ENCODE measurements around the gene SLC23A2.

SLC23A2 gene

GRCh38 chr20:4919047-4919704 lies 82.1 kb downstream of the SLC23A2 start:
- no peak for DNase-seq (ENCODE audit: extremely low read depth, low read depth)
- TF ChIP-seq, protein P1, sequence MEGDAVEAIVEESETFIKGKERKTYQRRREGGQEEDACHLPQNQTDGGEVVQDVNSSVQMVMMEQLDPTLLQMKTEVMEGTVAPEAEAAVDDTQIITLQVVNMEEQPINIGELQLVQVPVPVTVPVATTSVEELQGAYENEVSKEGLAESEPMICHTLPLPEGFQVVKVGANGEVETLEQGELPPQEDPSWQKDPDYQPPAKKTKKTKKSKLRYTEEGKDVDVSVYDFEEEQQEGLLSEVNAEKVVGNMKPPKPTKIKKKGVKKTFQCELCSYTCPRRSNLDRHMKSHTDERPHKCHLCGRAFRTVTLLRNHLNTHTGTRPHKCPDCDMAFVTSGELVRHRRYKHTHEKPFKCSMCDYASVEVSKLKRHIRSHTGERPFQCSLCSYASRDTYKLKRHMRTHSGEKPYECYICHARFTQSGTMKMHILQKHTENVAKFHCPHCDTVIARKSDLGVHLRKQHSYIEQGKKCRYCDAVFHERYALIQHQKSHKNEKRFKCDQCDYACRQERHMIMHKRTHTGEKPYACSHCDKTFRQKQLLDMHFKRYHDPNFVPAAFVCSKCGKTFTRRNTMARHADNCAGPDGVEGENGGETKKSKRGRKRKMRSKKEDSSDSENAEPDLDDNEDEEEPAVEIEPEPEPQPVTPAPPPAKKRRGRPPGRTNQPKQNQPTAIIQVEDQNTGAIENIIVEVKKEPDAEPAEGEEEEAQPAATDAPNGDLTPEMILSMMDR (IDR thresholded peaks at IDR 0.05; ENCODE audit: low read depth, low read length): no peak

GRCh38 chr20:4918473-4918872 lies 82.8 kb downstream of the SLC23A2 start:
- TF ChIP-seq, protein P1 (IDR thresholded peaks at IDR 0.05; ENCODE audit: low read depth, low read length): no peak
- DNase-seq (ENCODE audit: extremely low read depth, low read depth): no peak

DNA sequence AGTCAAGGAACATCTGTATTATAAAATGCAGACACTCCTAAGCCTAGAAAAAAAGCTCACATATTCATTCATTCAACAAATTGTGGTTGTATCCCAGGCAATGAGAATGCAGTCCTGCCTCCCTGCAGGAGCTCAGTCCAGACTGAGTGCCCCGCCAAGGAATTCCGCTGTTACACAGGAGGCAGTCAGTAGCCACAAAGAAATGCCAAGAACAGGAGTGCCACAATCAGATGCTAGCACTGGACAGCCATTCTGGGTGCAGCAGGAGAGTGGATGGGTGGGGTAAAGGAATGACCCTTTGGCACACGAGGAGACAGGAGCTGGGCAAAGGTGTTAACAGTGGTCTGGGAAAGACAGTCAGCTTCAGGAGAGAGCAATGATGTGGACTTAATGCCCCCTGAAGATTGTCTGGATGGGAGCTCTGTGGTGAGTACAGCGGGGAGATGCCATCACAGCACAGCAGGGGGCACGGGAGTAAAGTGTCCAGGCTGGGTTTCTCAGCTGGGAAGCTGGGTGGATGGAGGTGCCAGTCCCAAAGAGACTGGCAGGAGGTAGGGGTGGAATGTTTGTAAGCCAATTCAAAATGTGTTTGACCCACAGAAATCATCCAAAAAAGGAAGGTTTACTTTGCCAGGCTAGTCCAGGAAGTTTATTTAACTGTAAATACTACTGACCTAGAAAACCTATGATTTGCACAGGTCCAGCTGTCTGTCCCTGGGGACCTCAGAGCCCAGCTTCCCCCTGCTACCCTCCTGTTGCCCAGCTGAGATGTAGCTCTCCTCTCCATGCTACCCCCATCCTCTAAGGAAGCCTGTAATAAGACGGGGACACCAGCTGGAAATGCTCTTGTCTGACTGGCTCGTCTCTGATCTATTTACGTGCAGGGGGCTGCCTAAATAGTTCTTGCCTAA lies 84.1 kb downstream of the SLC23A2 start:
- DNase-seq (ENCODE audit: extremely low read depth, low read depth): no peak
- TF ChIP-seq, protein P1 (IDR thresholded peaks at IDR 0.05; ENCODE audit: low read depth, low read length): no peak; the same call in 1 of the 2 replicates

GRCh38 chr20:4913147-4913546 lies 88.2 kb downstream of the SLC23A2 start:
- TF ChIP-seq, protein P1 (IDR thresholded peaks at IDR 0.05; ENCODE audit: low read depth, low read length): no peak
- DNase-seq (ENCODE audit: extremely low read depth, low read depth): no peak

GRCh38 chr20:4912380-4913142 lies 88.7 kb downstream of the SLC23A2 start:
- DNase-seq (ENCODE audit: extremely low read depth, low read depth): no peak
- TF ChIP-seq, protein P1 (IDR thresholded peaks at IDR 0.05; ENCODE audit: low read depth, low read length): no peak

GRCh38 chr20:4910951-4911350 lies 90.4 kb downstream of the SLC23A2 start:
- DNase-seq (ENCODE audit: extremely low read depth, low read depth): no peak
- TF ChIP-seq, protein P1 (IDR thresholded peaks at IDR 0.05; ENCODE audit: low read depth, low read length): no peak
